GM23248 (cell line): ENCODE measurements around the gene ZSWIM6.

Experiments used
- EZH2 ChIP-seq: fragments of 200-600 bp; sonication (generic); IDR thresholded peaks from 2 replicates; pipeline ENCODE4 v1.6.1; 2018; ENCODE audit warnings: antibody characterized with exemption, mild to moderate bottlenecking; ENCODE audit not compliant: insufficient read depth, poor library complexity, severe bottlenecking
- EZH2phosphoT487 ChIP-seq: fragments of 200-600 bp; sonication (generic); IDR thresholded peaks from 2 replicates; pipeline ENCODE4 v1.6.1; 2018; ENCODE audit warnings: antibody characterized with exemption, moderate library complexity, mild to moderate bottlenecking, low read depth; ENCODE audit not compliant: insufficient read depth

GRCh38 chr5:61402244-61402823 lies 70.3 kb downstream of the ZSWIM6 start:
- TF ChIP-seq EZH2 (no peak), EZH2phosphoT487 (no peak)
